Non-pigmented ciliary epithelial cell (primary cell): ENCODE results near the gene MAP3K20.
"Not testable (repeated sequence)": the region's sequence is repeated elsewhere in the genome, so short reads cannot be mapped to it uniquely, and the experiment has no call there.

ENCODE experiments used
- DNase-seq: peaks from one replicate; pipeline ENCODE4 v3.0.0-alpha.2; 2010; ENCODE audit warnings: low read depth

MAP3K20 gene

DNA sequence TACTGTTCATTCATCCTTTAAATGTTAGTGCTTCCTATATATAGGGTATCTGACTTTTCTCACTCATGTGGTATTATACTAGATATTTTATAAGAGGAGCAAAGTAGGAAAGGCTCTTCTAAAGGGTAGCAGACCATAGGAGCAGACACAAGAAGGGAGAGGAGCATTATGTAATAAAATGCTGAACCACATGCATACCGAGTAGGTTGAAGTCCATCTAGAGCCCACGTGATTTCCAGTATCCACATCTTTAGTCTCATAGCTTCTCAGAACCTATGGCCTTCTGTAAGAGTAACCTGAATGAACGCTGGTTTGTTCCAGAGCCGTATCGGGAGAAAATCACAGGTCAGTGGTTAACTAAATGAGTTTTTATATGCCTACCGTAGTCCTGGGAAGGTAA is 85.9 kb downstream of the MAP3K20 start:
- no peak for DNase-seq

- not testable (repeated sequence) for DNase-seq
Measured at GRCh38 chr2:173163357-173163756, 87.7 kb downstream of the MAP3K20 start.

DNA sequence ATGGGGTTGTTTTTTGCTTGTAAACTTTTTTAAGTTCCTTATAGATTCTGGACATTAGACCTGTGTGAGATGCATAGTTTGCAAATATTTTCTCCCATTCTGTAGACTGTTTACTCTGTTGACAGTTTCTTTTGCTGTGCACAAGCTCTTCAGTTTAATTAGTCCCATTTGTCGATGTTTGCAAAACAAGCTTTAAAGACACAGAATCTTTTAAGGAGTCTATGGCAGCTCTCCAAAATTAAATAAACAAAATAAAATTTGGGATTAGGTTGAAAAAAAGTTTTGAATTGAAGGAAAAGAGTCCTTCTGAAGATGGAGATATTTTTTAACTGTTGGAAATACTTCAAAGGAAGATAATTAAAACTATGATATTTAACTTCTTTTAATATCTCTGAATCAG is 88.8 kb downstream of the MAP3K20 start:
- DNase-seq = no peak

DNA sequence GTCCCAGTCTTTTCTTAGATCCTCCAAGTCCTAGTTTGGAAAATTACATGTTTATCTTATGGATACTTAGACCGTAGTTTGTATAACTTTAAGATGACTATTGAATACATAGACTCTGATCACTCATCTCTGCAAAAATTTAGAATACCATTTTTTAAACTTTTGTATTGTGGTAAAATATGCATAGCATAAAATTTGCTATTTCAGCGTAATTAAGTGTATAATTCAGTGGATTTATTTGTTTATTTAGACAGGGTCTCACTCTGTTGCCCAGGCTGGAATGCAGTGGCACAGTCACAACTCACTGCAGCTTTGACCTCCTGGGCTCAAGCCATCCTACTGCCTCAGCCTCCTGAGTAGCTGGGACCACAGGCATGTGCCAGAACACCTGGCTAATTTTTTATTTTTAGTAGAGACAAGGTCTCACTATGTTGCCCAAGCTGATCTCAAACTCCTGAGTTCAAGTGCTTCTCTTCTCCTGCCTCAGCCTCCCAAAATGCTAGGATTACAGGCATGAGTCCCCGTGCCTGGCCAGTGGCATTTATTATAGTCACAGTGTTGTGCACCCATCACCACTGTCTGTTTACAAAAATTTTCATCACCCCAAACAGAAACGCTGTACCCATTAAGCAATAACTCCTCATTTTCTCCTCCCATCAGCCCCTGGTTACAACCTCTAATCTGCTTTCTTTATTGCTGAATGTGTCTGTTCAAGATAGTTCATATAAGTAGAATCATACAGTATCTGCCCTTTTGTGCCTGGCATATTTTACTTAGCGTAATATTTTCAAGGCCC is 90.0 kb downstream of the MAP3K20 start:
- no peak for DNase-seq

- DNase-seq = no peak
Measured at GRCh38 chr2:173171321-173171720, 95.7 kb downstream of the MAP3K20 start.

GRCh38 chr2:173171924-173172643 is 96.4 kb downstream of the MAP3K20 start:
- DNase-seq = no peak

GRCh38 chr2:173174339-173174738 is 98.7 kb downstream of the MAP3K20 start:
- not testable (repeated sequence) for DNase-seq

GRCh38 chr2:173175222-173175621 is 99.6 kb downstream of the MAP3K20 start:
- DNase-seq = no peak

DNA sequence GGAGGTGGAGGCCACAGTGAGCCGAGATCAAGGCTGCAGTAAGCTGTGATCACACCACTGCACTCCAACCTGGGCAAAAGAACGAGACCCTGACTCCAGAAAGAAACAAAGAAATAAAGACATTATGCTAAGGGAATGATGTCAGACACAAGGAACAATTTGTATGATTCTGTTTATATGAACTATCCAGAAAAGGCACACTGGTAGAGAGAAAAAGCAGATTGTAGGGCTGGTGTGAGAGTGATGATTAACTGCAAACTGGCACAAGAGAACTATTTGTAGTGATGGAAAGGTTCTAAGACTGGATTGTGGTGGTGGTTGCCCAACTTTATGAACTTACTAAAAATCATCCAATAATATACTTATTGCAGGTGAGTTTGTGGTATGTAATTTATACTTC is 106.3 kb downstream of the MAP3K20 start:
- DNase-seq = no peak

- DNase-seq = peak; percentile 98
Measured at GRCh38 chr2:173184031-173185004, 108.7 kb downstream of the MAP3K20 start.

DNA sequence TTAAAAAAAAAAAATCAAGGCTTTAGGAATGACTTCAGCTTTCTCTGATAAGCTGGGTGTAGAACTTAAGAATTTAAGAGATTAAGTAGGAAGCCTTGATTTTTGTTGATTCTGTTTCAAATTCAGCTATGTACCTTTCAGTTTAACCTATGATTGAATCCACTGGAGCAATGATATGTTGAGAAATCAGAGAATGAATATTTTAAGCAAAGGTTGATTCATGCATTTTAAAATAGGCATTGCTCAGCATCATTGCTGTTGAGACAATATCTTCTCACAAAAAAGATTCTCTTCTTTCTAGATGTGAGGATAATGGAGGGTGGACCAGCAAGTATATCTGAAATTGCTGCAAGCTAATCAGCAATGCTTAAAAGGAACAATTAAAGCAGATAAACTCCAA is 109.8 kb downstream of the MAP3K20 start:
- DNase-seq = no peak

- no peak for DNase-seq
Measured at GRCh38 chr2:173187941-173188788, 112.5 kb downstream of the MAP3K20 start.

DNA sequence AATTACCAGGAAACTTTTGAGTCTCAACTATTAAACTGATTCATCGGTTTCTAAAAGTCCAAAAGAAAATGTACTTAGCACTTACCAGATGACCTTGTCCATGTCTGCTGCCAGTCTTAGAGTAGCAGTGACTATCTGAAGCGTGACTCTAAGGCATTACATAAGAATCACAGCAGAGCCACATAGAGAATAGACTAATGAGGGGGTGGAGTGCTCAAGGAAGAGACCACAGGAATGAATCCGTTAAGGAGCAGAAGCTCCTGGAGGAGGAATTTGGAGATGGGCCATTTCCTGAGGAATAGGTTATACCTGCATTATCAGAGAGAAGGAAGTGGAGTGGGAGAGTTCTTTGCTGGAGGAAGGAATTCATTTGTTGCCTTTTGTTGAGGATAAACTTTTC is 116.0 kb downstream of the MAP3K20 start:
- DNase-seq = no peak

- DNase-seq = no peak
Measured at GRCh38 chr2:173192071-173192470, 116.4 kb downstream of the MAP3K20 start.

DNA sequence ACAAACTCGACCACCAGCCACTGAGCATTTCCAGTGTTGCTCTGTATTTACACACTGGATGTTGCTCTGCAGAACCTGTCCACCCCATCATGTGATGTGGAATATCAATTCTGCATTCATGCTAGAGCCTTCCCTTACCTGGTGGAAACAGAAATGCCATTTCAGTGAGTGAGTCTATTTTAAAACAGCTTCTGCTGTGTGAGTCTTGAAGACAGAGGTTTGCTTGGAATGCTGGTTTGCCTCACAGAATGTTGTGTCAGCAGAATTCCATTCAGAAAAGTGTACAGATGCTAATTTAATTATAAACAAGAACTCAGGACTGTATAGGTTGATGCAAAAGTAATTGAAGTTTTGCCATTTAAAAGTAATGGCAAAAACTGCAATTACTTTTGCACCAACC is 118.3 kb downstream of the MAP3K20 start:
- DNase-seq = peak; percentile 40

DNA sequence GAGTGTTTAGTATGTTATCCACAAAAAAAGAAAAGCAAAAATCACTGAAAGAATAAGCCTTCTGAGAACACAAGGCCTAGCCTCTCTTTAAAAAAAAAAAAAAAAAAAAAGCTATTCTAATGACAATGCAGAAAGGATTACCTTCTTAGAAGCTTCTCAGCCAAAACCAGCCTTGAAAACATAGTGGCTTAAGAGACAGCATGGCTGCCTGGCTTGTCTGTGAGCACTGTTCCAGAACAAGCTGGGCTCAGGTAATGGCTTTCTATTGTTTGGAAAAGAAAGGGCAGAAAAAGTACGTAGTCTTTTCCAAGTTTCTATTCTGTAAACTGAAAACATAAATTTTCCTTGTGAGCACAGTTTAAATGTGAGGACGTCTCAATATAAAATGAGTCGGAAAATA is 119.5 kb downstream of the MAP3K20 start:
- no peak for DNase-seq

DNA sequence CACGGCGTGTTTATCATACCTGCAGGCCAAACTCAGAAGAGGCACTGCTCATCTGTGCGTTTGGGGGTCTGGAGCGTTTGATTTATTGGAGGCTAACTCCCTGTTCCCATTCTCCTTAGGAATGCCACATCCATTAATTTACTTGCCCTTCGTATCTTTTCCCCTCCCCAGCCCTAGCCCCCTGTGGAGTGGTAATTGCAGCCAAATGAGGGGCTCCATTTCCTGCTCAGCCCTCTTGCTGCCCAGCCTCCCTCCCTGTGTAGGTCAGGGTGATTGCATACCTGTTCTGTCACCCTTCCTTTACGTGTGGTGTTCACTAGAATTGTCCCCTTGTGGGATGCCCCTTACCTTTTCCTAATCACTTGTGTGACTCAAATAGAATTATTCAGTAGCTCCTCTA is 120.4 kb downstream of the MAP3K20 start:
- no peak for DNase-seq

- DNase-seq = no peak
Measured at GRCh38 chr2:173196638-173197037, 121.0 kb downstream of the MAP3K20 start.

GRCh38 chr2:173198327-173198726 is 122.7 kb downstream of the MAP3K20 start:
- no peak for DNase-seq

GRCh38 chr2:173199294-173199693 is 123.6 kb downstream of the MAP3K20 start:
- DNase-seq = no peak

DNA sequence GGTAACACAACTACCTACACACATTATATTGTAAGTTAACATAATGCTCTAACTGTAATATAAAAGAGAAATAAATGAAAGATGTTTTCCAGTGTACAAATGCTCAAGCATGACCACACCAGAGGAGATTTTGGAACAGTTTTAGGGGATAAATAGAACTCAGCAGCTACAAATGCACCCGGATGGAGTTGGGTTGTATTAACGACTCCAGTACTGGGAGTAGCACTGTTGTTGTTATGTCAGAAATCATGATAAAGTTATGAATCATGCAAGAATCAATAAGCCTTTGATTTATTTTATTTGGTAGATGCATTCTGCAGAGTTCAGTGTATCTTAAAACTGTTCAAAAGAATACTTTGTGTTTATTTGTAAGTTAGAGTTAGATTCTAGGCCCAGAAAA is 126.9 kb downstream of the MAP3K20 start:
- DNase-seq = no peak
